Hindlimb muscle (tissue), 1 donor: Measurements from ENCODE around the gene GLIPR1. TPM values are rescaled to one million over a fixed set of nuclear protein-coding genes. Genes with fewer than 3 reads are reported as not detected.
"Not testable (repeated sequence)": the region's sequence is repeated elsewhere in the genome, so short reads cannot be mapped to it uniquely, and the experiment has no call there.

Experiments used
- DNase-seq: peaks from one replicate; pipeline ENCODE4 v3.0.0-alpha.2; 2013
- polyA plus RNA-seq: library from polyadenylated mRNA; unstranded; fragments of 120-200 nt; gene quantifications from one replicate; pipeline ENCODE4 v1.2.1, GENCODE V29; 2013; ENCODE audit not compliant: insufficient read length

The GLIPR1 gene
- polyA plus RNA-seq, 1 donor = 10.1 TPM

DNA sequence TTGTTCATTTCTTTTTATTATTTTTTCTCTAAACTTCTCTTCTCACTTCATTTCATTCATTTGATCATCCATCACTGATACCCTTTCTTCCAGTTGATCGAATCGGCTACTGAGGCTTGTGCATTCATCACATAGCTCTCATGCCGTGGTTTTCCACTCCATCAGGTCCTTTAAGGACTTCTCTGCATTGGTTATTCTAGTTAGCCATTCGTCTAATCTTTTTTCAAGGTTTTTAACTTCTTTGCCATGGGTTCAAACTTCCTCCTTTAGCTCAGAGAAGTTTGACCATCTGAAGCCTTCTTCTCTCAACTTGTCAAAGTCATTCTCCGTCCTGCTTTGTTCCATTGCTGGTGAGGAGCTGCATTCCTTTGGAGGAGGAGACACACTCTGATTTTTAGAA is 41.6 kb downstream of the GLIPR1 start:
- not testable (repeated sequence) for DNase-seq

- DNase-seq = no peak
These were observed 44.7 kb downstream of the GLIPR1 start for GRCh38 chr12:75525263-75525662.

- DNase-seq = peak; percentile 62
These were observed 46.3 kb downstream of the GLIPR1 start for GRCh38 chr12:75526655-75527511.

DNA sequence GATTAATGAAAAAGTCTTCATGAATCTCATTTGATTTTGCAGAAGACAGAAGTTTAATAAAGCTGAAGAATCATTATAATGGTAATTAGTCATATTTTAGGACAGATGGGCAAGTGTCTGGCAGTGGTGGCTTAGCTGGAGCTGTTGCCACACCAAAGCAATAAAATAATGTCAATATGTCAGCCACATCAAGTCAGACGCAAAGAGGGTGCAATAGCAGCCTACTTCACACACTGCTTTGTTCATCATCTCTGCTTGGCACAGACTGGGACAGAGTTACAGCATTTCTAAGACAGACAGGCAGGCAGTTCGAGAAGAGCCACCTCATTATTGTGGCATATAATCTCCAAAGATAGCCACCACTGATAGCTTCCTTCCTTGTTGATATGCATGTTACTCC is 47.7 kb downstream of the GLIPR1 start:
- no peak for DNase-seq

- DNase-seq = no peak
These were observed 48.1 kb downstream of the GLIPR1 start for GRCh38 chr12:75528692-75529091.

- DNase-seq = no peak
These were observed 48.8 kb downstream of the GLIPR1 start for GRCh38 chr12:75529316-75529715.

DNA sequence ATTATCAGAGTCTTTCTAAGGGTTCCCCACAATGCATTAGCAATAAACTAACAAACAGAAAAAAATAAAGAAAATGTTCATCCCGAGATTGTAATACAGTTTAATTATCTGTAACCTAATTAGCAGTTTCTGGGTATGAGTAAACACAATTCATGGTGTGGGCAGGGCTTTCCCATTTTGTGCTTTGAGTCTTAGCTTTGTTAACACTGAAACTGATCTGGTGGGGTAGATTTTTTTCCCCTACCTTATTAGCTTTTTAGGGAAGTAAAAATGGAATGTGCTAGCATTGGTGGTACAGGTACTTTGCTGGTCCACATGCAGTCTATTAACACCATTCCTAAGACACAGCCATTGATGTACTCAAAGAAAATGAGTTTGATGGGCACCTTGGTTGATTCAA is 49.3 kb downstream of the GLIPR1 start:
- no peak for DNase-seq

- no peak for DNase-seq
These were observed 52.7 kb downstream of the GLIPR1 start for GRCh38 chr12:75533239-75533638.

DNA sequence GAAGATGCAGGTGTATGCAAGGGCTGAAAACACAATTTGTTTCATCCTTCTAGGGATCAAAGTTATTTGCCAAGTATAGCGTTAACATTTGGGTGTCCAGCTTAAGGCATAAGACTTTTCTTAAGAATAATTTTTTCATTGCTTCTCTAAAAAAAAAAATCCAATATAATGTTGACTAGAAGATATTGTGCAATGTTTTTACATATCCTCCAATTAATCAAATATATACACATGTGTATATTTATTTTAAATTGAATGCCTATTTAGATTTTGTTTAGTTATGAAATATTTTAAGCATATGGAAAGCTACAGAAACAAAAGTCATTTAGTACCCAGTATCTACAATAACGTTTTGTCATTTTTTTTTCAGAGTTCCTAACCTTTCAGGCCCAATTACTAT is 59.3 kb downstream of the GLIPR1 start:
- DNase-seq = no peak

GRCh38 chr12:75542942-75543341 is 62.4 kb downstream of the GLIPR1 start:
- no peak for DNase-seq

DNA sequence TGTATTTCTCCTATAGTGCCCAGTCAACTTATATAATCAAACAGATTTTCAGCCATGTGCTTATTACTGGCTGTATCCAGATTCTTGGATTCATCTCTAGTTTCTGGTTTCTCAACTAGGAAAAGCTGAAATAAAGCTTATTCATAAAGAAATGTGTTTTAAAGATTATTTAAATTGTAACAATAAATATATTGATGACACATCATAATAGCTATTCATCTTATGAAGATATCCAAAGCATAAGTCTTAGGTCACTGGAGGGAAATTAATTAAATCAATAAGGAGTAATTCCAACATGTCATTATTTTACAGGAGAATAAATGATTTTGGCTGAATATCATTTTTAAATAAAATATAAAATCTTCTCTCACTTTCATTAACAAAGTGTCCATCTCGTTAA is 63.0 kb downstream of the GLIPR1 start:
- DNase-seq = no peak

DNA sequence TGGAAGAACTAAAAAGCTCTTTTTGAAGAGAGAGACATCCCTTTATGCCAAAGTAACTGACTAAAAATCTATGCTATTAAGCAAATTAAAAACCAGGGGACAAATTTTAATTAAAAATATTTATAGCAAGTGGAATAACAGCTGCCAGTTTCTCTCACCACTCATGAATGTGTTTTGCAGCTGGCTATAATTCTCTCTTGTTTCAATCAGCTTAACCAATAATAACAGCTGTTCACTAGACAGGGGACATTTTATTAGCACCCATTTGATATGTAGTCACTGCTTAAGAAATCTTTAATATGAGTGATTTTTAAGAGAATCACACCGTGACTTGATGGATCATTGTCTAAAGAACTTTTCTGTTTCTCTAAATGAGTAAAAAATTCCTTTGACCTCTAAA is 65.1 kb downstream of the GLIPR1 start:
- DNase-seq = no peak

DNA sequence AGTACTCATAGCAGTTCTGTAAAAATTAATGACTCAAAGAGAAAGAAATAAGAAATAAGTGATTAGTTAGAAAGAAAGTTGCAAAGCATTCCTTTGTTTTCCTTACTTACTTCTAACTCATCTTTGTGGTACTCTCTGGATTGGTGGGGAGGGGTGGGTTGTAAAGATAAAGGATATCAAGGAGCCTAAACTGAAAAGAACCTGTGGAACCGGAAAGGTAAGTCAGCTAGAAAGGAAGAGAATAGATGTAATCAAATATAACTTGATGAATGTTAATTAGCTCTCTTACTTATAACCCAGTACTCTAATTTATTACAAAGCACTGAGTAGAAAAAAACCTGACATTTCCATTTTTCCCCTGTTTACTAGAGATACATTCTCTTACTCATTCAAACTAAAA is 68.3 kb downstream of the GLIPR1 start:
- no peak for DNase-seq

GRCh38 chr12:75549989-75550388 is 69.4 kb downstream of the GLIPR1 start:
- no peak for DNase-seq

DNA sequence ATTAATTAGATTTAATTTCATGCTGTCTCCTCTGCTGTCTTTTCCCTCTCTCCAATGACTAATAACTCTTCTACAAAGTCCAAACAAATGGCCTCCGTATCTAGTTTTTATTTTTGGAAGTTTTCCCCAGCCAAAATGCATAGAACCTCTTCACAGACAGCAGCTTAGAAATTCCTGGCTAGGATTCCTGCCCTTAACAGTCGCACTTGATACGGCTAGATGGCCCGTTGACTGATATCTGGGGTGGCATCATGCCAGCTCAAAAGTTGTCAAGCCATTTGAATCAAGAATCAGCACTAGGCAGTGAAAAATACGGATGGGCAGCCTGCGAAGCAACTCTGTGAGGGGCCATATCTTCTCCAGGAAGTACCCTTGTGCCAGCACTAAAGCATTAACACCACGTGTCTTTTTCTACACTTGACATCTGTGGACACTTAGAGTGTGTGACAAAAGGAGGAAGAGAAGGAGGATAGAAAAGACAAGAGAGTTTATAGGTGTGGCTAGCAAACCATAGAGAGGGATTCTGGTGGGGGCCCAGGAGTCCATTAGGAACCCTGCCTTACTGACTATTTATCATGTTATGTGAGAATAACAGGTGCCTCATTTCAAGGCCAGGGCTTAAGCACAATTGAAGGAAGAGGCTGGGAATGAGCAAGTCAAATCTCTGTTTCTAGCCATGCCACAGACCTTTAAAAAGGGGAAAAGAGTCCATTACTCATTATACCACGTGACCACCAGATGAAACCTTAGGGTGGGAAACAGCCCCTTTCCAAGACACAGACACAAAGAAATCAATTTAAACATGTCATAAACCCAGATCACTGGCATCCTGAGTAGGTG is 70.1 kb downstream of the GLIPR1 start:
- DNase-seq = no peak

DNA sequence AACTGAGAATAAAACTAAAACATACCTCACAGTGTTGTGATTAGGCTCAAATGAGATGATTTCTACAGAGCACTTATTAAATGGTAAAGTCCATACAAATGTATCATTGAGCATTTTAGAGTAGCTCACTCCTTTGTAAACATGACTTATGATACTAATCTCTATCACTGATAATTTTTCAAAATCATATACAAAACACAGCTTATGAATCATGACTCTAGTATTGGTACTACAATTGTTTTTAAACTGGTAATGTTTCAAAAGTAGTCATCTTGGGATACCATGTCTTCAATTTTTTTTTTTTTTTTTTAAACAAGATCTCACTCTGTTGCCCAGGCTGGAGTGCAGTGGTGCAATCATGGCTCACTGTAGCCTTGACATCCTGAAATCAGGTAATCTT is 70.9 kb downstream of the GLIPR1 start:
- DNase-seq = no peak

DNA sequence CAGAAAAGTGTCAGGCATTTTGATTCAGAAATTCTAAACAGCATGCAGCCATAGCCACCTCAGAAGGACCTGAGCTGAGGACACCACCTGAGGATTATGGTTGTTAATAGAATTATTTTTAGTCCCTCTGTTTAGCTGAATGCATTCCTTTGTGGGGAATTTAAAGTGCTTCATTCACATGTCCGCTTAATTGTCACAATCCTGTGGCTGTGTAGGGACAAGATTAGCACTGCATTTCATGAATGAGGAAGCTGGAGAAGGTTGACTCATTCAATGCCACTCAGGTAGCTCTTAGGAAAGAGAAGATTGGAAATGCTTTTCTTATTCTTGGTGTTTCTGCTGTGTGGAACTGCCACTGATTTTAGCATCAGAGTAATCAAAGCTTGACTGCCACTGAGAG is 72.8 kb downstream of the GLIPR1 start:
- DNase-seq = no peak

Other genes with a start within 250 kb of the GLIPR1 start
- gene CAPS2, start 150.4 kb upstream of the GLIPR1 start, polyA plus RNA-seq = 2.7 TPM
- not detected for gene GLIPR1L1, start 146.1 kb upstream of the GLIPR1 start, polyA plus RNA-seq
- 1.0 TPM for gene GLIPR1L2, start 89.7 kb upstream of the GLIPR1 start, polyA plus RNA-seq
- gene KRR1, start 30.9 kb downstream of the GLIPR1 start, polyA plus RNA-seq = 50.1 TPM